ENCODE data around the gene MEG3. TPM values are rescaled to one million over a fixed set of nuclear protein-coding genes. Genes with fewer than 3 reads are reported as not detected.

The MEG3 gene
- total RNA-seq (2022): not detected in 2 replicates
- Bru-seq, nascent RNA: not detected
- BruChase-seq, experiment 1, labeled RNA remaining after a 6-hour chase: not detected
- not detected for BruChase-seq, experiment 2, labeled RNA remaining after a 2-hour chase
- long read RNA-seq: 0 reads

DNA sequence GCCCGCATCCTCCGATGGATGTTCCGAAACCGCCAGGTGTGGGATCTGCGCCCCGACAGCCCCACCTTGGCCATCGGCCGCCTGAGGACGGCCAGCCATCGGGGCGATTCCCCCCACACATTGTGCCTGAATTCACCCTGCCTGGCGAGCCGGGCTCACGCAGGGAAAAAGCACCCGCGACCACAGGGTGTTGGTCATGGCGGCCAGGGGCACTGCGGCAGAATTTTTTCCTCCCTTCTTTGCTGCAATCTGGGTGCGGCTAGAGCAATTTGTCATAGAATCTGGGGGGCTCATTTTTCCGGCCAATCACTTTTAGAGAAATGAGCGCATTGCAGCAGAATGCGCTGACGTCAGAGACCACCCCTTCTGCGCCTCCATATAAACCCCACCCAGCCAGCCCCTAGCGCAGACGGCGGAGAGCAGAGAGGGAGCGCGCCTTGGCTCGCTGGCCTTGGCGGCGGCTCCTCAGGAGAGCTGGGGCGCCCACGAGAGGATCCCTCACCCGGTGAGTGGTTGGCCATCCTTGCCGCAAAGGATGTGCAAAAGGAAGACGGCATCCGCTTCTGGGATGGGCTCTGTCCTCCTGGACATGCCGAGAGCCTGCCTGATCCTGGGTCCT, at the start of gene MEG3:
Gene MEG3 (plus strand): TSS at position 406 of the 619 bp plus-strand sequence.
- DNase-seq: no peak
- peaks cover 21% of the 10 kb centered on the region for H3K27me3 Mint-ChIP-seq (ENCODE audit: unreplicated experiment)
- H3K4me3 Mint-ChIP-seq (ENCODE audit: low read depth, unreplicated experiment): no peak within 1 kb of the TSS
- BruUV-seq (replicated peaks): no TSS peak
- peaks cover 8% of the 10 kb centered on the region for H3K9me3 Mint-ChIP-seq (ENCODE audit: low read depth, unreplicated experiment)
- H3K4me1 Mint-ChIP-seq (ENCODE audit: low read depth, unreplicated experiment): no peaks in the 10 kb centered on the region
- H3K36me3 Mint-ChIP-seq (ENCODE audit: insufficient read depth, unreplicated experiment): no peaks in the 10 kb centered on the region
- TF ChIP-seq, protein P1, sequence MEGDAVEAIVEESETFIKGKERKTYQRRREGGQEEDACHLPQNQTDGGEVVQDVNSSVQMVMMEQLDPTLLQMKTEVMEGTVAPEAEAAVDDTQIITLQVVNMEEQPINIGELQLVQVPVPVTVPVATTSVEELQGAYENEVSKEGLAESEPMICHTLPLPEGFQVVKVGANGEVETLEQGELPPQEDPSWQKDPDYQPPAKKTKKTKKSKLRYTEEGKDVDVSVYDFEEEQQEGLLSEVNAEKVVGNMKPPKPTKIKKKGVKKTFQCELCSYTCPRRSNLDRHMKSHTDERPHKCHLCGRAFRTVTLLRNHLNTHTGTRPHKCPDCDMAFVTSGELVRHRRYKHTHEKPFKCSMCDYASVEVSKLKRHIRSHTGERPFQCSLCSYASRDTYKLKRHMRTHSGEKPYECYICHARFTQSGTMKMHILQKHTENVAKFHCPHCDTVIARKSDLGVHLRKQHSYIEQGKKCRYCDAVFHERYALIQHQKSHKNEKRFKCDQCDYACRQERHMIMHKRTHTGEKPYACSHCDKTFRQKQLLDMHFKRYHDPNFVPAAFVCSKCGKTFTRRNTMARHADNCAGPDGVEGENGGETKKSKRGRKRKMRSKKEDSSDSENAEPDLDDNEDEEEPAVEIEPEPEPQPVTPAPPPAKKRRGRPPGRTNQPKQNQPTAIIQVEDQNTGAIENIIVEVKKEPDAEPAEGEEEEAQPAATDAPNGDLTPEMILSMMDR (IDR thresholded peaks at IDR 0.05; ENCODE audit: unreplicated experiment): no peak
- no peak within 1 kb of the TSS for H3K27ac Mint-ChIP-seq (ENCODE audit: unreplicated experiment)
- intact Hi-C loops (cut with micrococcal nuclease; ENCODE audit: unreplicated experiment): no loop called here
- CTCF ChIA-PET: no interaction called here

DNA sequence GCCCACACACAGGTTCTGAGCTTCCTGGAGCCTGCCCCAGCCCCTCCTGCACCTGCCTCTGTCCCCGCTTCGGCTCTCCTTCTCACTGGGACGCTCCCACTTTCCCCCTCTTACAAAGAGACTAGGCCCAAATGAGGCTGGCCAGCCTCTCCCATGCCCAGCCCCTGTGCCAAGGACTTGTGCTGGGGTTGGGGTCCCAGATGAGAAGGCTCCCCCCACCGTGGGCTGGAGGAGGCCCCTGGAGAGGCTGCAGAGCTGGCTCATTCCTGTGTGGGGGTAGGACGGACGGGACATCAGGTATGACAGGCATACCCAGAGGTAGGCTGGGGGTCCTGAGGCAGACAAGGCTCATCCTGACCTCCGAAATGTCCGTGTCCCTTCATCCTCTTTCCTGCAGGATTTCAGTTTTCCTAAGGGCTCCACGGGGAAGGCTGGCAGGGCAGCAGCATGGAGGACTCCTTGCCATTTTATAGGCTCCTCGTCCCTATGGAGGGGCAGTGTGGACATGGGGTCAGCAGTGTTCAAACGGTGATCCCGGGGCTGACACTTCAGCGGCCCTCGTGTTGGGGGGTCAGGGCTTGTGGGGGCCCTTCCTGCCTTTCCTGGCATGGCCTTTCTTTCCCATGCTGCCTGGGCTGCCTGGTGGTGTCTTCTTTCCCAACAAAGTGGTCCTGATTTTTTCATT, 49.1 kb upstream of the MEG3 start:
- no peaks in the 10 kb centered on the region for H3K4me1 Mint-ChIP-seq (ENCODE audit: low read depth, unreplicated experiment)
- TF ChIP-seq, protein P1 (IDR thresholded peaks at IDR 0.05; ENCODE audit: unreplicated experiment): no peak
- intact Hi-C loops (cut with micrococcal nuclease; ENCODE audit: unreplicated experiment): no loop called here
- CTCF ChIA-PET: no interaction called here
- H3K27me3 Mint-ChIP-seq (ENCODE audit: unreplicated experiment): peaks cover 91% of the 10 kb centered on the region
- H3K36me3 Mint-ChIP-seq (ENCODE audit: insufficient read depth, unreplicated experiment): peaks cover 5% of the 10 kb centered on the region
- no TSS peak for BruUV-seq (replicated peaks)
- no peak overlapping the region for H3K27ac Mint-ChIP-seq (ENCODE audit: unreplicated experiment)
- H3K4me3 Mint-ChIP-seq (ENCODE audit: low read depth, unreplicated experiment): no peak overlapping the region
- no peak for DNase-seq
- no peaks in the 10 kb centered on the region for H3K9me3 Mint-ChIP-seq (ENCODE audit: low read depth, unreplicated experiment)

DNA sequence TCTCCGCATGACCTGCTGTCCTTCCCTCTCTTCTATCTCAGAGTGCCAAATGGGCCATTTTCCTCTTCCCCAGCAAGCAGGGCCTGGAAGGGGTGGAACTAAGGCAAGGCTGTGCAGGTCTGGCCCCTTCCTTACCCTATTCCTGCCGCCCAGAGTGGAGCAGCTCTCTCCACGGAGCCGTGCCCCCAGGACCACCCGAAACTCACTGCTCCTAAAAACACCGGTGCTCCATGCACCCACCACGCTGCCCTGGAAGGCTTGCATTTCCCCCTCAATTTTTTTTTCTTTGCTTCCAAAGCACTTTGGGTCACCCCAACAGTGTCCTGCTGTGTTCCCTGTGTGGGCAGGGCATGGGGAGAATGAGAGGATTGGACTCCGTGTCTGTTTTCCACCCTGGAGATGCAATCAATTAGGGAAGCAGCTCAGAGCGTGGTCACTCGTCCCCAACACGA, 48.5 kb upstream of the MEG3 start:
- BruUV-seq (replicated peaks): no TSS peak
- H3K9me3 Mint-ChIP-seq (ENCODE audit: low read depth, unreplicated experiment): no peaks in the 10 kb centered on the region
- H3K27ac Mint-ChIP-seq (ENCODE audit: unreplicated experiment): no peak overlapping the region
- TF ChIP-seq, protein P1 (IDR thresholded peaks at IDR 0.05; ENCODE audit: unreplicated experiment): no peak
- CTCF ChIA-PET: no interaction called here
- no peak for DNase-seq
- intact Hi-C loops (cut with micrococcal nuclease; ENCODE audit: unreplicated experiment): no loop called here
- peaks cover 91% of the 10 kb centered on the region for H3K27me3 Mint-ChIP-seq (ENCODE audit: unreplicated experiment)
- peaks cover 5% of the 10 kb centered on the region for H3K36me3 Mint-ChIP-seq (ENCODE audit: insufficient read depth, unreplicated experiment)
- H3K4me3 Mint-ChIP-seq (ENCODE audit: low read depth, unreplicated experiment): no peak overlapping the region
- no peaks in the 10 kb centered on the region for H3K4me1 Mint-ChIP-seq (ENCODE audit: low read depth, unreplicated experiment)

DNA sequence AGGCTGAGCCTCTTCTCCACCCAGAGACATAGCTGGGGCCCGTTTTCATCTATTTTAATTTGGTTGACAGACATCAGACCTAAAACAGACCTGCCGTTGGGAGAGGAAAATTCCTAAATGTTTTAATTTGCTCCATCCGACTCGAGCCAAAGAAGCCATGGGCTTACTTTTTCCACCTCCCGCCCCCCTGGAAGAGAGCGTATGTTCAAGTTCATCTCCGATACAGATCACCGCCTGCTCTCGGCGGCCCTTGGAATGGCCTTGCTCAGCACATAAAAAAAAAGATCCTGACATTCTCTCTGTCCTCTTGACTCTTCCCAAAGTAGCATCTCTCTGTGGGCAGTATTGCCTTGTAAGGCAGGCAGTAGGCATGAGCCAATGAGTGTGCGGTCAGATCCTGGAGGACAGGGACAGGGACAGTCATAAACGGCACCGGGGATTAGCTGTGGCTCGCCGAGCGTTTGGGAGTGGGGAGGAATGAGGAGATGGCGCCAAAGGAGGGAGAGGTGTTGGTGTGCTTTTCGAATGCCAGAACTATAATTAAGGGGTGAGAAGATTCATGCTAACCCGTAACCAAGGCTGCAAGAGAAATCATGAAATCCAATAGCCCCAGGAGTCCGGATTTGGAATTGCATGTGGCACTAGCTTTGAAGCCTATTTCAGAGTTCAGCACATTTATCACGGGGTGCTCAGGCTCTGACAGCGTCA, 47.9 kb upstream of the MEG3 start:
- CTCF ChIA-PET: no interaction called here
- TF ChIP-seq, protein P1 (IDR thresholded peaks at IDR 0.05; ENCODE audit: unreplicated experiment): no peak
- no peak for DNase-seq
- Mint-ChIP-seq H3K36me3 (ENCODE audit: insufficient read depth, unreplicated experiment) (peaks cover 5% of the 10 kb centered on the region), H3K27me3 (ENCODE audit: unreplicated experiment) (peaks cover 91% of the 10 kb centered on the region), H3K9me3 (ENCODE audit: low read depth, unreplicated experiment) (no peaks in the 10 kb centered on the region), H3K27ac (ENCODE audit: unreplicated experiment) (no peak overlapping the region), H3K4me1 (ENCODE audit: low read depth, unreplicated experiment) (no peaks in the 10 kb centered on the region), H3K4me3 (ENCODE audit: low read depth, unreplicated experiment) (no peak overlapping the region)
- no TSS peak for BruUV-seq (replicated peaks)
- intact Hi-C loops (cut with micrococcal nuclease; ENCODE audit: unreplicated experiment): no loop called here

Data from Calu3 (cell line).